HG02623 (cell line): ENCODE measurements around the gene CNKSR3.
"Not testable (repeated sequence)": the region's sequence is repeated elsewhere in the genome, so short reads cannot be mapped to it uniquely, and the experiment has no call there.

ENCODE experiments used
- ATAC-seq: cut with Tn5 transposase; IDR thresholded peaks from one replicate; pipeline ENCODE4 v1.9.1; 2021; ENCODE audit warnings: moderate library complexity; ENCODE audit not compliant: unreplicated experiment

Gene CNKSR3

GRCh38 chr6:154528310-154528915 is 17.9 kb upstream of the CNKSR3 start:
- ATAC-seq = no peak

- no peak for ATAC-seq
Measured at GRCh38 chr6:154526996-154527395, 16.5 kb upstream of the CNKSR3 start.

- no peak for ATAC-seq
Measured at GRCh38 chr6:154522576-154522975, 12.1 kb upstream of the CNKSR3 start.

GRCh38 chr6:154521412-154521811 is 10.9 kb upstream of the CNKSR3 start:
- ATAC-seq = no peak

GRCh38 chr6:154520280-154520679 is 9.8 kb upstream of the CNKSR3 start:
- ATAC-seq = no peak

- no peak for ATAC-seq
Measured at GRCh38 chr6:154518396-154518795, 7.9 kb upstream of the CNKSR3 start.

GRCh38 chr6:154516276-154516675 is 5.8 kb upstream of the CNKSR3 start:
- no peak for ATAC-seq

- no peak for ATAC-seq
Measured at GRCh38 chr6:154515826-154516225, 5.3 kb upstream of the CNKSR3 start.

- ATAC-seq = not testable (repeated sequence)
Measured at GRCh38 chr6:154515076-154515475, 4.6 kb upstream of the CNKSR3 start.

GRCh38 chr6:154514481-154514880 is 4.0 kb upstream of the CNKSR3 start:
- ATAC-seq = no peak

- ATAC-seq = no peak
Measured at GRCh38 chr6:154513601-154514320, 3.3 kb upstream of the CNKSR3 start.

GRCh38 chr6:154512201-154512600 is 1.7 kb upstream of the CNKSR3 start:
- ATAC-seq = no peak

- ATAC-seq = no peak
Measured at GRCh38 chr6:154511791-154512190, 1.3 kb upstream of the CNKSR3 start.

GRCh38 chr6:154509421-154510143 is 903 bp downstream of the CNKSR3 start:
- peak; percentile 15 for ATAC-seq

GRCh38 chr6:154508573-154509375 is 1.7 kb downstream of the CNKSR3 start:
- ATAC-seq = no peak

- ATAC-seq = no peak
Measured at GRCh38 chr6:154506991-154507898, 3.2 kb downstream of the CNKSR3 start.

- no peak for ATAC-seq
Measured at GRCh38 chr6:154506582-154506981, 3.9 kb downstream of the CNKSR3 start.

GRCh38 chr6:154506108-154506507 is 4.4 kb downstream of the CNKSR3 start:
- ATAC-seq = no peak

GRCh38 chr6:154504865-154505449 is 5.5 kb downstream of the CNKSR3 start:
- no peak for ATAC-seq

GRCh38 chr6:154504102-154504501 is 6.4 kb downstream of the CNKSR3 start:
- ATAC-seq = no peak
